ENCODE results near the gene UBE2E3.

UBE2E3 gene

DNA sequence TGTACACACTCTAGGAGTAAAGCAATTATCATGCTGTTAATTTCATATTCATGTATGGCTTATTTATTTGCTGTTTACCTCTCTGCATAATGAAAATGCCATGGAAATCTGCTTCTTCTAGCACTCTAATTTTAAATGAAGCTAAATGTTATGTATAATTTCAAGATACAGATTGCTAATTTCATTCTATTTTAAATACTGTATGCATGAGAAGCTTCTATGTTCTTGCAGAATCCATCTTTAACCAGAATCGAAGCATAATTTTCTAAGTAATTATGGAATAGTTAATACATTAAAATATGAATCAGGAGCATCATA, 127.2 kb downstream of the UBE2E3 start:
- Histone ChIP-seq H3K4me1 (ENCODE audit: control insufficient read depth, insufficient read depth, low read length) (peaks cover 17% of the 10 kb centered on the region), H3K27me3 (ENCODE audit: control insufficient read depth, insufficient read depth, low read length) (no peaks in the 10 kb centered on the region), H3K27ac (ENCODE audit: low read depth, low read length) (no peak overlapping the region), H3K9me3 (ENCODE audit: control insufficient read depth, insufficient read depth, low read depth, low read length) (no peaks in the 10 kb centered on the region), H3K9ac (ENCODE audit: low read length) (no peak overlapping the region), H3K36me3 (ENCODE audit: control insufficient read depth, insufficient read depth, low read length) (no peaks in the 10 kb centered on the region), H3K4me3 (ENCODE audit: low read depth, low read length) (no peak overlapping the region)

DNA sequence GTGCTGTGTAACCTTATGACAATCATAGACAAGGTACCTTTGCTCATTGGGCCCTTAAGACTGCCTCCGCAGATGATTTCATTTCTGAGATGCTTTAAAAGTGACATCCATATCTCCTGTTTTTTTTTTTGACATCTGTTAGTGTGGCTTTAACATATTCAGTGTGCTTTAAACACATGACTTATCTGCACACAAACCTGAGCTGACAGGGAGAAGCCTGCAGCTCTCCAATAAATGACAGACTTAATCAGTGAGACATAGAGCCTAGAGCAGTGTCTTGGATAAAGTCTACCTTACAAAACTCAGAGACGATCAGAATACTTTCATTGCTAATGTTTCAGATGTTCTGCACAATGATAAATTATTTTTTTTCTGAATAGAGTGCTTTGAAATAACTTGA, 130.7 kb downstream of the UBE2E3 start:
- H3K9me3 ChIP-seq (ENCODE audit: control insufficient read depth, insufficient read depth, low read depth, low read length), result no peaks in the 10 kb centered on the region
- no peaks in the 10 kb centered on the region for H3K27me3 ChIP-seq (ENCODE audit: control insufficient read depth, insufficient read depth, low read length)
- no peaks in the 10 kb centered on the region for H3K36me3 ChIP-seq (ENCODE audit: control insufficient read depth, insufficient read depth, low read length)
- H3K27ac ChIP-seq (ENCODE audit: low read depth, low read length), result no peak overlapping the region
- H3K4me1 ChIP-seq (ENCODE audit: control insufficient read depth, insufficient read depth, low read length), result peaks cover 10% of the 10 kb centered on the region
- no peak overlapping the region for H3K9ac ChIP-seq (ENCODE audit: low read length)
- no peak overlapping the region for H3K4me3 ChIP-seq (ENCODE audit: low read depth, low read length)

DNA sequence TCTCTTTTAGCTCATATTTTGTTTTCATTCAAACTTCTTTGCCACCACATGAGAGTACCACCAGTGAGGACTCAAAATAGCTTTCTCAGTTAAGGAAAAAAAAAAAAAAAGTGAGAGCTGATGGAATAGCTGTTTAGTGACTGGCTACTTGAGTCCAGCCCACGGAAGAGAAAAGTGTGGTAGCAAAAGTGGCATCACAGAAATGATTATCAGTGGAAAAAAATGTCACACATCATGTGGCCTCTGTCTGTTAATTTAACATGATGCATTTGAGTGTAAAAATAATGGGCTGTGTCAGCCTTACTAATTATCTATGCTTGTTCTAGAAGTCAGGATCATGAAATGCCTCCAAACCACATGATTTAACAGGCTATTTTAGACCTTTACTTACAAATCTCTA, 132.5 kb downstream of the UBE2E3 start:
- Histone ChIP-seq H3K27me3 (ENCODE audit: control insufficient read depth, insufficient read depth, low read length) (no peaks in the 10 kb centered on the region), H3K4me3 (ENCODE audit: low read depth, low read length) (no peak overlapping the region), H3K9ac (ENCODE audit: low read length) (no peak overlapping the region), H3K4me1 (ENCODE audit: control insufficient read depth, insufficient read depth, low read length) (no peaks in the 10 kb centered on the region), H3K27ac (ENCODE audit: low read depth, low read length) (no peak overlapping the region), H3K36me3 (ENCODE audit: control insufficient read depth, insufficient read depth, low read length) (no peaks in the 10 kb centered on the region), H3K9me3 (ENCODE audit: control insufficient read depth, insufficient read depth, low read depth, low read length) (no peaks in the 10 kb centered on the region)
